HG02642 (cell line): ENCODE data around the gene MRPL17.
"Not testable (repeated sequence)": the region's sequence is repeated elsewhere in the genome, so short reads cannot be mapped to it uniquely, and the experiment has no call there.

Experiments
- ATAC-seq: cut with Tn5 transposase; IDR thresholded peaks from one replicate; pipeline ENCODE4 v1.9.1; 2021; ENCODE audit warnings: mild to moderate bottlenecking; ENCODE audit not compliant: unreplicated experiment, poor library complexity

The MRPL17 gene

DNA sequence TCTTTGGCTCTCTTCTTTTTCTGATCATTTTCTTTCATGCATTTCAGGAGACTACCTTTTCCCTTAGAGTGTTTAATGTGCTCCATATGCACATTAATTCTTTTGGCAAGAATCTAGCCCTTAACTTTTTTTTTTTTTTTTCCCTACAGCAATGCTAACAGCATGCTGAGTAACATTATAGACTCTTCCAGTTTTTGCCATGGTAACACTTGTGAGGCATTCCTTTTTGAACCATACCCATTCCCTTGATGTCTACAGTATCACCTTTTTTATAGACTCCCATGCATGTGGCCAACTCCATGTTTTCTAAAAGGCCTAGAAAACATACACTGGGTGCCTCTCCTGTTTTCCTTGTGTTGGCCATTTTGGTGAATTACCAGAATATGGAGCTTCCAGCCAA is 2.9 kb upstream of the MRPL17 start:
- no peak for ATAC-seq

DNA sequence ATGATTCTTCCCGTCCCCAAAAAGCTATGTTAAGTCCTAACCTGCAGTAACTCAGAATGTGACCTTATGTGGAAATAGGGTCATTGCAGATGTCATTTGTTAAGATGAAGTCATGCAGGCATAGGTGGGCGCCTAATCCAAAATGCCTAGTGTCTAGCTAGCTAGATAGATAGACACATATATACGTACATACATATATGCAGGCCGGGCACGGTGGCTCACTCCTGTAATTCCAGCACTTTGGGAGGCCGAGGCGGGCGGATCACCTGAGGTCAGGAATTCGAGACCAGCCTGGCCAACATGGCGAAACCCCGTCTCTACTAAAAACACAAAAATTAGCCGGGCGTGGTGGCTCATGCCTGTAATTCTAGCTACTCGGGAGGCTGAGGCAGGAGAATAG is 928 bp upstream of the MRPL17 start:
- not testable (repeated sequence) for ATAC-seq

DNA sequence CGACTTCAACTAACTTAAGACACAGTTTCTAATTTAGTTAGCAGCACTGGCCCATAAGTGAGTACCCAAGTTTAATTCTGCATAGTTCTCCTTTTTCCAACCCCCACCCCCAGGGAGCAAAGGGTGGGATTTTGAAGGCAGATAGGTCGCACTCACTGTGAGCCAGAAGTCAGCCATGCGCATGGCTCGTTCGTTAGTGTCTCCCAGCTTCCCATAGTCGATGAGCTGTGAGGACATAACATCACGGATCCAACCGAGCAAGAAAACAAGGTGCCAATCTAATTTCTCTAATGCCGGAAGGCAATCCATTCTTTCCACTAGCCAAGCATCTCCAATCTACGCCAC is 577 bp downstream of the MRPL17 start:
- ATAC-seq, result peak; percentile 6

DNA sequence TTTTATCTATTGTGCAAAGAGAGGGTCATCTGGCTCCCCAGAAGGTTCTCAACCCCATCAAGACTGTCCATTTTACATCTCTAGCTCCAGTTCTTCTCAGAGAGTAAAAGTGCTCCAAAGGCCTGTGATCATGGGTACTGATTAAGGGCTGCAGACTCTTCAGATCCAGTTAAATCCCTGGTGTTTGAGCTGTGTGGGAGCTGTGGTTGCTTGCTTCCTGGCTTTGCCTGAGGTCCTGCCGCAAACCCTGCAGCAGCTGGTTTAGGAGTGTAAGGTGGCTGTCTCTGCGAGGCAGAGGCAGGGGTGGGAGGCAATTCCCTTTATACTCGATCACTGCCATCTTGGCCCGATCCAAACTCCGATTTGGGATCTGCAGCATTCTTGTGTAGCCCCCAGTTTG is 1.2 kb downstream of the MRPL17 start:
- ATAC-seq, result no peak

DNA sequence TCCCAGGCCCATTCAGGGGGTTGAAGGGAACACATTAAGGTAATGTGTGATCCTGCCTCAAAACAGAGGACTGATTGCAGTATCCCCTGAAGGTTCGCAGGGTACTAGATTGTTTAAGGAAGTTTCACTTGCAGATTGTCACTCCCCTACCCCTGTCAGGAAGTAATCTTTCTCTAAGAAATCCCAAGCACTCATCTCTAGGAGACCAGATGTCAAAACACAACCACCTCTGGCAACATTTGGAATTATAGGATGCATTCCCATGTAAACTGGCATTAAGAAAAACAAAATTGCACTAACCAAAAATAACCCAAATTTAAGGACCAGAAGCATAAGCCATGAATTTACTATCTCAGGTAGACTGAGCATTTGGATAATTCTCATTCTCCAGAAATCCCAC is 1.6 kb downstream of the MRPL17 start:
- no peak for ATAC-seq

DNA sequence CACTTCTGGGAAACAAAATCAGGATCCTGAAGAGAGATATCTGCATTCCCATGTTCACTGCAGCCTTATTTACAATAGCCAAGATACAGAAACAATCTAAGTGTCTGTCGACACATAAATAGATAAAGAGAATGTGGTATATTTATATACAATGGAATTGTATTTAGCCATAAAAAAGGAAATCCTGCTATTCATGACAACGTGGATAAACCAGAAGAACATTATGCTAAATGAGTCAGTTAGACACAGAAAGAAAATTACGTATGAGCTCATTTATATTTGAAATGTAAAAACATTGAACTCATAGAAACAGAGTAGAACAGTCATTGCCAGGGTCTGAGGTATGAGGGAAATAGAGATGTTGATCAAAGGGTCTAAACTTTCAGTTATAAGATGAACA is 6.1 kb downstream of the MRPL17 start:
- no peak for ATAC-seq

DNA sequence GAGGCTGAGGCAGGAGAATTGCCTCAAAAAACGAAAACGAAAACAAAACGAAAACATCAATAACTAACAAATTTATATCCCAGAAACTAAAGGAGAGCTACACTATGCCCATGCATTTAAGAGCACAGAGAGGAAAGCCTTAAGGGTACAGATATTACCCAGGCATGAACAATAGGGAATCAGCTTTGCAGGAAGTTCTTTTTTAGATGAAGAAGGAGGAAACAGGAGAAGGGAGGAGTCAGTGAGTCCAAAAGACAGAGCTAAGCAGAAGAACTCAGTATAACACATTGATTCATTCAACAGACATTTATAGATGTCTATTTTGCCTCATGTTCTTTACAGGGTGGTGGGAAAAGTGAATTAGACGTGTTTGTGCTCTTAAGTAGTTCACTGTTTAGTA is 8.3 kb downstream of the MRPL17 start:
- no peak for ATAC-seq

DNA sequence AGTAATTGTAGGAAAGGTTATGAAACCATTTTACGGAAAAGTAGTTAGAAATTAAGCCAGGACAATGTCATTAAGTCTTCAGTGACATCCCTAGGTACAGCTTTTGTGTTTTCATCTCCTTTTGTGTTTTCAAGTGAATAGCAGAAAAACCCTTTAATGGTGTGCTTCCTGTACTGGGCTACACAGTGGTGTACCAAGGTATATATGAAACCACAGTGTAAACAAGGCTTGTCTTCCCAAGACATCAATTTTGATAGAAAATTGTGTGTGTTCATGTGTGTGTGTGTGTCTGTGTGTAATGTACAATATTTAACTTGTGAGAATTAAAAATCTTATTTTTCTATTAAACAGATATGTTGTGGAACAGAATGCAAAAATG is 8.9 kb downstream of the MRPL17 start:
- no peak for ATAC-seq

DNA sequence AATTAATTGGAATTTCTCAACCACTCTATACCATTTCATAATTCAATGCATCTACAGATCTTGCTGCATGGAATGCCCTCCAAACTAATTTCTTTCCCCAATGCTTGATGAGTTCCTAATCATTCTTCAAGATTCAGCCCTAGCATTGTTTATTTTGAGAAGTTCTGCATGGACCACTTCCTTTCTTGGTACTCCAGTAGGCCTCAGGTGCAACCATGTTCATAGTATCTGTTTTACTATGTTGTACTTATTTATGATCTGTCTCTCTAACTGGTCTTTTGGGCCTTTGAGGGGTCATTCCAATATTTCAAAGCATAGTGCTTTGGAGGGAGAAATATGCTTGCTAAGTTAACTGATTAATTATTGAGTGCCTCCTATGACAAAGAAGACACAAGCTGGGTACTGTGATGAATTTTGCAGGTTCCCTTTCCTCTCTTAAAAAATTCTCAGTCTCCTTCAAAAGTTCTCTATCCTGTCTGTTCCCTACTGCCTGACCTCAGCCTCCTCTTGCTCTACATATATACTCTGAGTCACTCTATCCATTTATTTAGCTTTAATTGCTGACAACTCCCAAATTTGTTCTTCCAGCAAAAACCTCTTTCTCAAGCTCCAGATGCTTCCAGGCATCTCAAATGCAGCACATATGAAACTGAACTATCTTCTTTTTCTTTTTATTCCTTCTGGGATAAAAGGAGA is 9.5 kb downstream of the MRPL17 start:
- ATAC-seq, result no peak

DNA sequence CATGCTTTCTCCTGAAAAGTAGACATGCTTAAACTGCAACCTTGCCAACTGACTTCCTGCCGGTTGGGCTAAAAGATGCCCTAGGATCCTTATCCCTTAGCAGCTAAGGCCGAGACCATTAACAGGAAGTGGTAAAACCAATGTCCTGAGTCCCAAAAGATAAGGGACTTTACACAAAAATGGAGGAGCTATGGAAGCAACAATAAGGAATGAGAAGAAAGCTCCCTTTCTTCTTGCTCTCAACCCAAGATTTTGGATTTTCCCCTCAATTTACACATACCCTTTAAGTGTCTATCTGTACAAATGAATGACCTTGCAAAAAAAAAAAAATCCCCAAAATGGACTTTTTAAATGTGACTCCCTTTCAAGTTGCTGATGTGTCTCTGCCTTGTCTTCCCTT is 11.1 kb downstream of the MRPL17 start:
- ATAC-seq, result no peak

DNA sequence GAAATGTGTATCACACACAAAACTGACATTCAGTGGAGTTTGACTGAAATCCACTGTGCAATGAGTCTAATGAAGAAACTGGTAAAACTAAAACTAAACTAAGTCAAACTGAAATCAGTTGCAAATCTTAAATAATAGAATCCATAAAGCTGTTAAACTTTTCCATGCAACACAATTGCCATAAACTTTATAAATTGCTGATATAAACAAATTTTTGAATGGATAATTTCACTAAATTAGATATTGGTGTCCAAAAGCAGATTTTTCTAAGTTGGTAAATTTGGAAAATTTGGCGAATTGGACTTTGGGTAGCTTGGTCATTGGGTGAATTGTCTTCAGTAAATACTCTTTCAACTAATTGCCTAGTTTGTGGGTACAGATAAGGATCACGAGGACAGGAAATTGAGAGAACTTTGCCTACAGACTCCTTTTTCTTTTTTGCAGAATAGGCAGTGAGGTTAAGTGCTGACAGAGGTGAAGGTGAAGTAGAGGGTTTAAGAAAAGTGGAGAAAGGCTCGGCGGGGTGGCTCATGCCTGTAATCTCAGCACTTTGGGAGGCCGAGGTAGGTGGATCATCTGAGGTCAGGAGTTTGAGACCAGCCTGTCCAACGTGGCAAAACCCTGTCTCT is 12.8 kb downstream of the MRPL17 start:
- no peak for ATAC-seq

DNA sequence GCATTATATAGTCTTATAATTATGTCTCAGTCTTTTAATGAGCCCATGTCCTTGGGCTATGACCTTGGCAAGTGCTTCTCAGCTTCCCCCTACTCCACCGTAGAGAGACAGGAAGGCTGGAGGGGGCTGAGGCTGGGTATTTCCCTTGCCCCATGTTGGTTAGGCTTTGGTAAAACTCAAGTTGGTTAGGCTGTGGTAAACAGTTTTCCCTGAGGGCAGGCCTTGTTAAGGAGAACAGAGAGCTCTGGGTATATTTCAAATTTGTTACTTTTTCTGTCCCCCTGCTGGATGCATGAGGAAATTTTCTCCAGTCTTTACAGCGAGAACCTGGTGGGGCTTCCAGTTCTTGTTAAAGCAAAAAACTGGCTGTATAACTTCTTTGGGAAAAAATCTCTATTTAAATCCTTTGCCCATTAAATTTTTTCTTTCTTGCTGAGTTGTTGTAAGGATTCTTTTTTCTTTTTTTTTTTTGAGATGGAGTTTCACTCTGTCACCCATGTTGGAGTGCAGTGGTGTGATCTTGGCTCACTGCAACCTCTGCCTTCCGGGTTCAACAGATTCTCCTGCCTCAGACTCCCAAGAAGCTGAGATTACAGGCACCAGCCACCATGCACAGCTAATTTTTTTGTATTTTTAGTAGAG is 15.3 kb downstream of the MRPL17 start:
- ATAC-seq, result no peak

DNA sequence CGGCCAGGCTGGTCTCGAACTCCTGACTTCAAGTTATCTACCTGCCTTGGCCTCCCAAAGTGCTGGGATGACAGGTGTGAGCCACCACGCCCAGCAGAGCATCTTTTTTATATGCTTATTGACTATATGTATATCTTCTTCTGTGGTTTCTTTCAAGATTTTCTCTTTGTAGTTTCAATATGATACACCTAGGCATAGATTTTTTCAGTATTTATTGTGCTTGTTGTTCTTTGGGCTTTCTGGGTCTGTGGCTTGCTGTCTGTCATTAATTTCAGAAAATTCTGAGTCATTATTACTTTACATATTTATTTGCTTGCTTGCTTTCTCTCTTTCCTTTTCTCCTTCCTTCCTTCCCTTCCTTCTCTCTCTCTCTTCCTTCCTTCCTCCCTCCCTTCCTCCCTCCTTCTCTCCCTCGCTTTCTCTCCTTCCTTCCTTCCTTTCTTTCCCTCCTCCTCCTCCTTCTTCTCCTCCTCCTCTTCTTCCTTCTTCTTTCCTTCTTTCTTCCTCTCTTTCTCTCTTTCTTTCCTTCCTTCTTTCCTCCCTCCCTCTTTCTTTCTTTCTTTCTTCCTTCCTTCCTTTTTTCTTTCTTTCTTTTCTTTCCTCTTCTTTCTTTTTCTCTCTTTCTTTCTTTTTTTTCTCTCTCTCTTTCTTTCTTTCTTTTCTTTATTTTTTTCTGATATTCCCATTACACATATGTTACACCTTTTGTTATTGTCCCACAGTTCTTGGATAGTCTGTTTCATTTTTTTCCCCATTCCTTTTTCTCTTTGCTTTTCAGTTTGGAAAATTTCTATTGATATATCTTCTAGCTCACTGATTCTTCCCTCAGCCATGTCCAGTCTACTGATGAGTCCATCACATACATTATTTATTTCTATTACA is 16.6 kb downstream of the MRPL17 start:
- ATAC-seq, result no peak

DNA sequence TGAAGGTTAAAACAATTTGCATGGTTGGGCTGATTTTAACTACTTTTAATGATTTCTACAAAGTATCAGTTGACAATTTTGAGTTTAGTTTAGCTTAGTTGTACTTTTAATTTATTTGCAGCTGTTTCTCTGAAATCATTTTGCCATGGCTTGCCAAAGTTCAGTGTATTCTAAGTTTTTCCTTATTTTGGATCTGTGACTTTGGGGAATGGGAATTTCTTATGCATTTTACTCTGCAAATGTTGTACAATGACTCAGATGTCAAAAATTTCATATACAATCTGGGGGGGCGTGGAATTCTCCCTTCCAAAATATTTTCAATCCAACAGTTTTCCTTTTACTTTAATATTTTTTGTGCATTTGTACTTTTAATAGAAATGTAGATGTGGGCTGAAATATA is 18.6 kb downstream of the MRPL17 start:
- no peak for ATAC-seq

DNA sequence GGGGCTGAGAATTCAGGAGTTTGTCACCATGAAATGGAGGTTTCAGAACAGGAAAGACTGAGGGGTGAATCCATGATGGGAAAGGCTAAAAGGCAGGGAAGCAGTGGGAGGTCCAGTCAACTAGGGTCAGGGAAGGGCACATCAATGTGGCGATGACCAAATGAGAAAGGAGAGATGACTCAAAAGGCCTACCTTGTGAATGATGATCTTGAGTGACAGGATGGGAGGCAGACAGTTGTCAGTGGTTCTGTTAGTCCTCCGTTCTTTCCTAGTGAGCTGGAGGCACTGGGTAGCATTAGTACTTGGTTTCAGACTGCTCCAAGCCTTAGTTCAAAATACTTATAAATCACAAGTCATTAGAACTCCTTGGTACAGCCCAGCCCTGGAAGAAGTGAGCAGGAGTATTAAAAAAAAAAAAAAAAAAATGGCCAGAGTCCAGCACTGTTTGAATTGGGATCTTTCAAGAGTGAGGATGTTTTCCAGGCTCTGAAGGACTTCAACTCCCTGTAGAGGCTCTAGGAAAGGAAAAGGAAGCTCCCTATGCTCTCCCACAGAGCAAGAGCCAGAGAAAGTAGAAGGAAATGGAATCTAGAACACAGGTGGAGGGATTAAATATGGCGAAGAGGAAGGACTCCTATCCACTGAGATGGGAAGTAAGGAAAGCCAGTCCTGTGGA is 19.2 kb downstream of the MRPL17 start:
- no peak for ATAC-seq

DNA sequence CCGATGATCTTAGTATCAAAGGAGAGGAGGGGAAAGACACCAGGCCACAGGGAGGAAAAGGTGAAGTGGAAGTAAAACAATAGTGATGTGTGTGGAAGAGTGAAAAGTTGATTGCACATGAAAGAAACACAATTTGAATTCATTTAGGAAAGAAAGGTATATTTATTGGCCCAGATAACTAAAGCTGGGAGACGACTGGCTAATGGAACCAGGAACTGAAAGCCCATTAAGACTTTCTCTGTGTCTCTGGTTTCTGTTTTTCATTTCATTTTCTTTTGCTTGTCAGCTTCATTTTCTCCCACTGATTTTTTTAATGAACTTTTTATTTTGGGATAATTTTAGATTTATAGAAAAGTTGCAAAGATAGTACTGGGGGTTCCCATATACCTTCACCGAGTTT is 22.4 kb downstream of the MRPL17 start:
- ATAC-seq, result no peak

DNA sequence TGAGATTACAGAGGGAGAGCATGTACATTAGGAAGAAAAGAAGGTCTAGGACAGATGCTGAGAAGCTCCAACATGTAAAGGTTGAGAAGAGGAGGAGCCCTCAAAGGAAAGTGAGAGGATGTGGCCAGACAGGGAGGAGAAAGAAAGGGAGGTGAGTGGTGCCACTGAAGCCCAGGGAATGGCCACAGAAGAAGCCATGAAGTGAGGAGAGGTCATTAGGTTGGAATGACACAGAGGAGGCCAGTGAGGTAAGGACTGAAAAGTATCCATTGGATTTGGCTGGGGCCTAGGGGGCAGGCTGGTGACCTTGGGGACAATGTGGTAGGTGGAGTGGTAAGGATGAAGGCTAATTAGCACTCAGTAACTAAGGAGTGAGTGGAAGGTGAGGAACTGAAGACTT is 24.5 kb downstream of the MRPL17 start:
- no peak for ATAC-seq

DNA sequence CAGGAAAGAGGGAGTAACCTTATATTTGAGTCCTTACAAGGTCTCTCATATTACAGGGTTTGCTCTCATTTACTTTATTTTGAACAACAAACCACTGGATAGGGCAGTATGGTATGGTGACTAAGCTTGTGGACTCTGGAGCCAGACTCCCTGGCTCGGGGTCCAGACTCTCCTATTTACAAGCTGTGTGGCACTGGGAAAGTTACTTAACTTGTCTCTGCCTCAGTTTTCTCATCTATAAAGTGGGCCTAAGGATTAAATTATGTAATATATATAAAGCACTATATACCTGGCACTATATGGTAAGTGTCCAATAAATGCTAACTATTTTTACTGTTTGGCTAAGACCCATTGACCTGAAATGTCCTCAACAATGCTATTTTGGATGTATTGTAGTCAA is 25.8 kb downstream of the MRPL17 start:
- no peak for ATAC-seq

DNA sequence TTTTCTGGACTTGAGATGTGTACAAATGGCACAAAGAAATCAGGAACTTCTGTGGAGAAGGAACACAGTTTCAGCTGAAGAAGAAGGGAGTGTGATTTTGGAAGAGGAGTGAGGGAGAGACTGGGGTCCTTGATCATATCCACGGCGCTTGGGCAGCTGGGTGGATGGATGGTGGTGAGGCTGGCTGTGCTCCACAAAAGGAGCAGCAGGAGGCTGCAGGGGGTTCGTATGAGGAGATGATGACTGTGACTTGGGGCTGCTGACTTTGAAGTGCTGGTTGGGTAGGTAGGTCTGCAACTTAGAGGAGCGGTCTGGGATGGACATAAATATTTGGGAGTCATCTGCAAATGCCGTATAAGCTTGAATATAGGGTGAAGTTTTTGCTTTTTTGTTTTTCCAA is 26.2 kb downstream of the MRPL17 start:
- ATAC-seq, result no peak

DNA sequence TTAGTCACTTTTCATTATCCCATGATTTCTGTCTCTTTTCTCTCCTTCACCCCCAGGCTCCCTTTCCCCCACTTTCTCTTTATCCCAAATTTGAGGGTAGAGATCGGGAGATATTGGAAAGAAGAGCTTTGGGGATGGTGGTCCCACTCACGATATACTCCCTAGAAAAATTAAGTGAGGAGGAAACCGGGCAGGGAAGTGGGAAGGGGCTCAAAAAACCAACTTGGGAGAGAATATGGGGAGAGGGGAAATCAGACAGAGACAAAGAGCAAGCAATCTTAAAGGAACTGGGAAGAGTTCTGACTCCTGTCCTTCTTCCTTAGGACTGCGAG is 26.6 kb downstream of the MRPL17 start:
- ATAC-seq, result no peak
